ENCODE data around the gene ROBO4.

The ROBO4 gene

GRCh38 chr11:124887667-124888013 is 10.0 kb downstream of the ROBO4 start:
- DNase-seq = no peak

- DNase-seq = no peak
These were observed 10.5 kb downstream of the ROBO4 start for GRCh38 chr11:124886978-124887666.

- no peak for DNase-seq
These were observed 11.2 kb downstream of the ROBO4 start for GRCh38 chr11:124886476-124886875.

- no peak for DNase-seq
These were observed 12.7 kb downstream of the ROBO4 start for GRCh38 chr11:124884869-124885479.

GRCh38 chr11:124884340-124884739 is 13.3 kb downstream of the ROBO4 start:
- DNase-seq = no peak

GRCh38 chr11:124882339-124883071 is 15.2 kb downstream of the ROBO4 start:
- no peak for DNase-seq

- DNase-seq = no peak
These were observed 16.7 kb downstream of the ROBO4 start for GRCh38 chr11:124880958-124881357.

- no peak for DNase-seq
These were observed 17.4 kb downstream of the ROBO4 start for GRCh38 chr11:124880290-124880611.

GRCh38 chr11:124879493-124880289 is 18.0 kb downstream of the ROBO4 start:
- no peak for DNase-seq

- no peak for DNase-seq
These were observed 18.7 kb downstream of the ROBO4 start for GRCh38 chr11:124878759-124879492.

- DNase-seq = no peak
These were observed 19.5 kb downstream of the ROBO4 start for GRCh38 chr11:124877910-124878758.

- no peak for DNase-seq
These were observed 20.1 kb downstream of the ROBO4 start for GRCh38 chr11:124877631-124877909.

- no peak for DNase-seq
These were observed 20.6 kb downstream of the ROBO4 start for GRCh38 chr11:124876818-124877630.

- peak; percentile 24 for DNase-seq
These were observed 21.5 kb downstream of the ROBO4 start for GRCh38 chr11:124875943-124876817.

- DNase-seq = no peak
These were observed 22.3 kb downstream of the ROBO4 start for GRCh38 chr11:124875401-124875800.

- DNase-seq = no peak
These were observed 23.0 kb downstream of the ROBO4 start for GRCh38 chr11:124874571-124875255.

GRCh38 chr11:124873951-124874350 is 23.7 kb downstream of the ROBO4 start:
- no peak for DNase-seq

- DNase-seq = no peak
These were observed 24.9 kb downstream of the ROBO4 start for GRCh38 chr11:124872741-124873140.

GRCh38 chr11:124872280-124872679 is 25.4 kb downstream of the ROBO4 start:
- no peak for DNase-seq

- no peak for DNase-seq
These were observed 27.2 kb downstream of the ROBO4 start for GRCh38 chr11:124870430-124870829.
